OCI-LY1 (cell line): ENCODE measurements around the gene STX8.

Source experiments
- H2AFZ ChIP-seq: fragments of 200-600 bp; sonication (generic), shearing (Covaris generic); 2 replicates; pipeline ENCODE4 v1.6.0; 2014; ENCODE audit warnings: antibody characterized with exemption, mild to moderate bottlenecking, low read length
- H3F3A ChIP-seq: fragments of 200-600 bp; sonication (generic), shearing (Covaris generic); 2 replicates; pipeline ENCODE4 v1.6.0; 2014; ENCODE audit warnings: mild to moderate bottlenecking, antibody characterized with exemption, low read length, moderate library complexity; ENCODE audit not compliant: insufficient read depth
- H3K27ac ChIP-seq: fragments of 200-600 bp; sonication (generic); 2 replicates; pipeline ENCODE4 v1.5.1; 2014; ENCODE audit warnings: low read length, mixed run types, mild to moderate bottlenecking, low read depth; ENCODE audit not compliant: poor library complexity, severe bottlenecking
- H3K27me3 ChIP-seq: fragments of 200-600 bp; sonication (generic); 2 replicates; pipeline ENCODE4 v1.6.0; 2014; ENCODE audit warnings: antibody characterized with exemption, mild to moderate bottlenecking, low read length, moderate library complexity; ENCODE audit not compliant: insufficient read depth
- H3K36me3 ChIP-seq: fragments of 200-600 bp; sonication (generic); 2 replicates; pipeline ENCODE4 v1.6.1; 2014; ENCODE audit warnings: mild to moderate bottlenecking, antibody characterized with exemption, low read length, moderate library complexity, mixed read lengths; ENCODE audit not compliant: insufficient read depth
- H3K4me1 ChIP-seq: fragments of 200-600 bp; sonication (generic); 2 replicates; pipeline ENCODE4 v1.5.1; 2014; ENCODE audit warnings: mild to moderate bottlenecking, low read length, moderate library complexity; ENCODE audit not compliant: insufficient read depth, severe bottlenecking
- H3K4me2 ChIP-seq: fragments of 200-600 bp; sonication (generic), shearing (Covaris generic); 2 replicates; pipeline ENCODE4 v1.6.1; 2014; ENCODE audit warnings: low read length
- H3K4me3 ChIP-seq: fragments of 200-600 bp; sonication (generic); 2 replicates; pipeline ENCODE4 v1.5.1; 2014; ENCODE audit warnings: low read length, low read depth, mild to moderate bottlenecking, mixed read lengths; ENCODE audit not compliant: poor library complexity, severe bottlenecking
- H3K79me2 ChIP-seq: fragments of 200-600 bp; shearing (Covaris generic); 2 replicates; pipeline ENCODE4 v1.6.1; 2016; ENCODE audit warnings: mixed run types, low read length, mixed read lengths; ENCODE audit not compliant: insufficient read depth
- H3K9ac ChIP-seq: fragments of 200-600 bp; sonication (generic), shearing (Covaris generic); 2 replicates; pipeline ENCODE4 v1.6.1; 2014; ENCODE audit warnings: mild to moderate bottlenecking, low read length, mixed read lengths
- H3K9me2 ChIP-seq: fragments of 200-600 bp; sonication (generic), shearing (Covaris generic); 2 replicates; pipeline ENCODE4 v1.6.1; 2014; ENCODE audit warnings: low read depth, mild to moderate bottlenecking, low read length, mixed read lengths
- H3K9me3 ChIP-seq: fragments of 200-600 bp; shearing (Covaris generic); 2 replicates; pipeline ENCODE4 v1.6.1; 2014; ENCODE audit warnings: low read length, mixed read lengths
- H4K20me1 ChIP-seq: fragments of 200-600 bp; sonication (generic), shearing (Covaris generic); 2 replicates; pipeline ENCODE4 v1.6.0; 2016; ENCODE audit warnings: mild to moderate bottlenecking, low read length; ENCODE audit not compliant: insufficient read depth
- CTCF ChIP-seq: fragments of 200-600 bp; sonication (generic), shearing (Covaris generic); IDR thresholded peaks from 2 replicates; pipeline ENCODE4 v1.5.1; 2017; ENCODE audit warnings: mild to moderate bottlenecking, antibody characterized with exemption, low read length, moderate library complexity, mixed read lengths
- EZH2 ChIP-seq: fragments of 200-600 bp; sonication (generic), shearing (Covaris generic); IDR thresholded peaks from 2 replicates; pipeline ENCODE4 v1.8.0; 2017; ENCODE audit warnings: borderline replicate concordance, mixed run types, mild to moderate bottlenecking, antibody characterized with exemption, low read length, moderate library complexity, mixed read lengths

STX8 gene

DNA sequence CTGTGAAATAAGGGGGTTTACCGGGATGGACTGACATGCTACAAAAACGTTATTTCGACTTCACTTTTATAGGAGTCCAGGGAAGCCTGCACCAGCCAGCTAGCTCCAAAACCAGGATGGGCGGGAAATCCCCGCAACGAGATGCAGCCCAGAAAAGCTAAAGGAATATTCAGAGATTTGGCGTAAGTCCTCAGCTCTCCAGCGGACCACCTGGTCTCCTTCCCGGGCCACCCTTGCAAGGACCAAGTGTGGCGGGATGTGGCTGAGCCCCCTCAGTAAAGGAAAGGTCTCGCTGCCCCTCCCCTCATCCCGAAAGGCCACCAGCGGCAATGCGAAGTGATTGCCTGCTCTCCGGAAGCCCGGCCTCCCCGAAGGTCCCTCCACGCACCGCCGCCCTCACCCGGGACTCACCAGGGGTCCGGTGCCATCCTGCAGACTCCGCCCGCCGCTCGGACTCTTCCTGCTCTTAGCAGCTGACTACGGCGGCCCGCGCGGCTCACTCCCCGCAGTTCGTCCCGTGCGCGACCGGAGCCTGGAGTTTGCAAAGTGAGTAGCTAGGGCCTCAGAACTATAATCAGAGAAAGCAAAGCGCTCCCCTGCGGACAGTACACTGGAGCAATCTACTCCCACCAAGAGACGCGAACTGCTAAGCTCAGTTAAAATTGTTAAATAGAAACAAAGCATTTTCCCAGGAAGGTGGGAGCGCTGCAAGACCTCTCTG is at the start of gene STX8:
Gene STX8 (minus strand): TSS at position 440 of the 721 bp plus-strand sequence. CDS start 12 bp downstream, at position 428.
- Histone ChIP-seq H3K27me3 (no peaks in the 10 kb centered on the region), H3K4me1 (peaks cover 22% of the 10 kb centered on the region), H3K9me2 (no peaks in the 10 kb centered on the region), H3K9ac (peak within 1 kb of the TSS; percentile 93), H3K4me2 (peak within 1 kb of the TSS; percentile 82), H3F3A (peaks cover 4% of the 10 kb centered on the region; the same call in 1 of the 2 replicates), H3K27ac (no peak within 1 kb of the TSS), H3K9me3 (no peaks in the 10 kb centered on the region), H2AFZ (peak within 1 kb of the TSS; percentile 95), H3K4me3 (peak within 1 kb of the TSS; percentile 94), H3K79me2 (no peaks in the 10 kb centered on the region), H3K36me3 (no peaks in the 10 kb centered on the region), H4K20me1 (no peaks in the 10 kb centered on the region)
- TF ChIP-seq CTCF: no peak
- no peak for TF ChIP-seq EZH2

DNA sequence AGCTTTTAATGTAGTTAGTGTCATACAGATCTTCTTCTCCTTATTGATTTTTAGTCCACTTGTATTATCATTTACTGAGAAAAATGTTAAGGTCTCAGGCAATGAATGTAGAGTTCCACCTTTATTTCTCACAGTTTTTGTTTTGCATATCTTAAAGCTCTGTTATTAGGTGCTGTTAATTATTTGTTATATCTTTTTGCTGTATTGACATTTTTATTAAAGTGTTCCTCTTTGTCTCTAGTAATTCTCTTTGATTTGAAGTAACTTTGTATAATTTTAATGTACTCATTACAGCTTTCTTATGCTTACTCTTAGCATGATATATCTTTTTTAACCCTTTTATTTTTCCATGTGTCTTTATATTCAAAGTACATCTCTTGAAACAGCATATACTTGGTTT is 47.3 kb upstream of the STX8 start:
- H3K9ac ChIP-seq: no peak overlapping the region
- H4K20me1 ChIP-seq: no peaks in the 10 kb centered on the region
- H3K27me3 ChIP-seq: no peaks in the 10 kb centered on the region
- peaks cover 5% of the 10 kb centered on the region for H3K9me3 ChIP-seq
- no peak overlapping the region for H3K27ac ChIP-seq
- H3K9me2 ChIP-seq: no peaks in the 10 kb centered on the region
- no peak overlapping the region for H2AFZ ChIP-seq
- H3K4me3 ChIP-seq: no peak overlapping the region
- TF ChIP-seq CTCF (no peak), EZH2 (no peak)
- H3K36me3 ChIP-seq: no peaks in the 10 kb centered on the region
- H3F3A ChIP-seq: no peaks in the 10 kb centered on the region
- H3K4me2 ChIP-seq: no peak overlapping the region
- no peaks in the 10 kb centered on the region for H3K4me1 ChIP-seq
- H3K79me2 ChIP-seq: no peaks in the 10 kb centered on the region

DNA sequence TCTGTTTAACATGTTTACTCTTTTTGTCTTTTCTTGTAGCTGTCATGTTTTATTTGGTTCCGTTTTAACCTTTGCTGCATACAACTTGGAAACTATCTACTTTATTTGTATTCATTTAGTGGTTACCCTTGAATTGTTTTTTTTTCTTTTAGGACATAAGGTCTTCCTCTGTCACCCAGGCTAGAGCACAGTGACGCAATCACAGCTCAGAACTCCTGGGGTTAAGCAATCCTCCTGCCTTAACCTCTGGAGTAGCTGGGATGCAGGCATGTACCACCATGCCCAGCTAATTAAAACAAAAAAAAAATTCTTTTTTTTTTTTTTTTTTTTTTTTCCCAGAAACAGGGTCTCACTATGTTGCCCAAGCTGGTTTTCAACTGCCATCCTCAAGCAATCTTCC is 39.9 kb upstream of the STX8 start:
- no peak overlapping the region for H3K27ac ChIP-seq
- H2AFZ ChIP-seq: no peak overlapping the region
- no peaks in the 10 kb centered on the region for H3K36me3 ChIP-seq
- no peak overlapping the region for H3K9ac ChIP-seq
- no peaks in the 10 kb centered on the region for H3K9me3 ChIP-seq
- no peak overlapping the region for H3K4me3 ChIP-seq
- no peaks in the 10 kb centered on the region for H3F3A ChIP-seq
- H3K4me1 ChIP-seq: no peaks in the 10 kb centered on the region
- no peaks in the 10 kb centered on the region for H4K20me1 ChIP-seq
- no peaks in the 10 kb centered on the region for H3K27me3 ChIP-seq
- TF ChIP-seq CTCF: no peak
- TF ChIP-seq EZH2: no peak
- no peaks in the 10 kb centered on the region for H3K79me2 ChIP-seq
- H3K4me2 ChIP-seq: no peak overlapping the region
- no peaks in the 10 kb centered on the region for H3K9me2 ChIP-seq
